Measurements from ENCODE around the gene FOSL2. TPM values are rescaled to one million over a fixed set of nuclear protein-coding genes. Genes with fewer than 3 reads are reported as not detected.

FOSL2 gene
- total and polyA plus RNA-seq, 2 experiments from 2014 or later, result 0.60 to 4.3 TPM

GRCh38 chr2:28365158-28365557 is 27.5 kb upstream of the FOSL2 start (continued):
- TF ChIP-seq ZNF462 (CRISPR knock-in tag; IDR thresholded peaks at IDR 0.05) (no peak), ZNF331 (CRISPR knock-in tag; IDR thresholded peaks at IDR 0.05; ENCODE audit: low read depth) (no peak)

- no peak for DNase-seq (ENCODE audit: low spot score)
- Mint-ChIP-seq H3K27ac (no peak overlapping the region), H3K4me1 (peaks cover 19% of the 10 kb centered on the region), H3K36me3 (ENCODE audit: low read depth) (no peaks in the 10 kb centered on the region), H3K4me3 (no peak overlapping the region), H3K9me3 (no peaks in the 10 kb centered on the region), H3K27me3 (ENCODE audit: insufficient read depth, low read depth, poor library complexity) (peaks cover 17% of the 10 kb centered on the region)
- no peaks in the 10 kb centered on the region for H3K9me2 ChIP-seq (ENCODE audit: insufficient read depth)
- H3K4me1 ChIP-seq (ENCODE audit: insufficient read depth), result no peaks in the 10 kb centered on the region; the same call in 1 of the 2 replicates
- no peak overlapping the region for H3K4me3 ChIP-seq
- ATAC-seq, result no peak
- H3K79me2 ChIP-seq (replicated peaks; ENCODE audit: insufficient read depth), result no peaks in the 10 kb centered on the region
- no peak overlapping the region for H3K27ac ChIP-seq (ENCODE audit: low read depth)
- H3F3A ChIP-seq (replicated peaks; ENCODE audit: low read depth), result no peaks in the 10 kb centered on the region
- H4K20me1 ChIP-seq (replicated peaks; ENCODE audit: insufficient read depth), result no peaks in the 10 kb centered on the region
- H2AFZ ChIP-seq, result no peak overlapping the region
- H3K4me2 ChIP-seq, result no peak overlapping the region
- no peaks in the 10 kb centered on the region for H3K36me3 ChIP-seq (ENCODE audit: insufficient read depth)
- no peaks in the 10 kb centered on the region for H3K27me3 ChIP-seq (ENCODE audit: insufficient read depth)
- TF ChIP-seq ZNF462 (CRISPR knock-in tag; IDR thresholded peaks at IDR 0.05), result no peak
- no peak for TF ChIP-seq ZNF331 (CRISPR knock-in tag; IDR thresholded peaks at IDR 0.05; ENCODE audit: low read depth)
- TF ChIP-seq STAT1 (IDR thresholded peaks at IDR 0.05; ENCODE audit: unreplicated experiment), result no peak
- no peak for TF ChIP-seq JUNB (IDR thresholded peaks at IDR 0.05; ENCODE audit: unreplicated experiment)
- no peak for TF ChIP-seq CREB1 (CRISPR knock-in tag; IDR thresholded peaks at IDR 0.05; ENCODE audit: low read depth)
- no peak for TF ChIP-seq CTCF (conservative IDR thresholded peaks at IDR 0.05; ENCODE audit: low read depth in 2 of 2)
Measured at GRCh38 chr2:28366149-28366495, 26.5 kb upstream of the FOSL2 start.
